Liver (tissue), 9 donors: ENCODE measurements around the gene ZNF296. TPM values are rescaled to one million over a fixed set of nuclear protein-coding genes. Genes with fewer than 3 reads are reported as not detected.

Experiments
- DNase-seq: peaks from one replicate; pipeline ENCODE4 v3.0.0-alpha.2; 2017; ENCODE audit warnings: low spot score
- H3K27ac ChIP-seq, 2 donors: one replicate each; pipeline ENCODE4 v1.7.0; 2013; ENCODE audit warnings: inconsistent platforms in 2 of 2, low read length in 2 of 2, control low read depth in 1 of 2, low read depth in 1 of 2, mild to moderate bottlenecking in 1 of 2
- H3K27me3 ChIP-seq, 4 donors: one replicate each; pipeline versions ENCODE4 v1.6.1 to v1.7.0; 2013; ENCODE audit warnings: low read length in 3 of 4, inconsistent platforms in 1 of 4, mild to moderate bottlenecking in 1 of 4, moderate library complexity in 1 of 4; ENCODE audit not compliant: control insufficient read depth in 4 of 4, insufficient read depth in 4 of 4
- H3K36me3 ChIP-seq, 4 donors: one replicate each; pipeline versions ENCODE4 v1.6.1 to v1.7.0; 2013; ENCODE audit warnings: low read length in 3 of 4, mild to moderate bottlenecking in 3 of 4, low read depth in 1 of 4, moderate library complexity in 1 of 4; ENCODE audit not compliant: control insufficient read depth in 4 of 4, insufficient read depth in 3 of 4
- H3K4me1 ChIP-seq, 4 donors: one replicate each; pipeline versions ENCODE4 v1.6.1 to v1.7.0; 2013; ENCODE audit warnings: low read length in 3 of 4, mild to moderate bottlenecking in 3 of 4, moderate library complexity in 1 of 4; ENCODE audit not compliant: control insufficient read depth in 4 of 4, insufficient read depth in 4 of 4
- H3K4me3 ChIP-seq, 3 donors: one replicate each; pipeline versions ENCODE4 v1.6.1 to v1.7.0; 2013; ENCODE audit warnings: low read length in 3 of 3, control low read depth in 1 of 3, low read depth in 1 of 3, mild to moderate bottlenecking in 1 of 3
- H3K9ac ChIP-seq, 2 donors: one replicate each; pipeline ENCODE4 v1.7.0; 2013; ENCODE audit warnings: low read length in 2 of 2, mild to moderate bottlenecking in 2 of 2, moderate library complexity in 2 of 2, control low read depth in 1 of 2, low read depth in 1 of 2
- H3K9me3 ChIP-seq, 4 donors: one replicate each; pipeline versions ENCODE4 v1.6.1 to v1.7.0; 2013; ENCODE audit warnings: low read length in 3 of 4; ENCODE audit not compliant: control insufficient read depth in 4 of 4
- EGR1 ChIP-seq, 2 donors: IDR thresholded peaks; 2 replicates each; pipeline ENCODE4 v1.6.1; 2016 to 2018; ENCODE audit warnings: antibody characterized with exemption in 2 of 2, low read depth in 2 of 2
- FOXA2 ChIP-seq: IDR thresholded peaks from 2 replicates; pipeline ENCODE4 v1.6.1; 2016; ENCODE audit warnings: antibody characterized with exemption
- RAD21 ChIP-seq, 2 donors: IDR thresholded peaks; 2 replicates each; pipeline ENCODE4 v1.6.1; 2016; ENCODE audit warnings: antibody characterized with exemption in 2 of 2, mild to moderate bottlenecking in 2 of 2
- REST ChIP-seq: IDR thresholded peaks from 2 replicates; pipeline ENCODE4 v1.6.1; 2016; ENCODE audit warnings: antibody characterized with exemption, mild to moderate bottlenecking
- RXRA ChIP-seq, 2 donors: IDR thresholded peaks; 2 replicates each; pipeline ENCODE4 v1.6.1; 2017 to 2018; ENCODE audit warnings: antibody characterized with exemption in 2 of 2, mild to moderate bottlenecking in 1 of 2
- SP1 ChIP-seq: IDR thresholded peaks from 2 replicates; pipeline ENCODE4 v1.6.1; 2018; ENCODE audit warnings: antibody characterized with exemption, mild to moderate bottlenecking
- TAF1 ChIP-seq: conservative IDR thresholded peaks from 2 replicates; pipeline ENCODE4 v1.6.1; 2016; ENCODE audit warnings: antibody characterized with exemption, mild to moderate bottlenecking
- YY1 ChIP-seq: IDR thresholded peaks from 2 replicates; pipeline ENCODE4 v1.6.1; 2016; ENCODE audit warnings: antibody characterized with exemption, mild to moderate bottlenecking
- ZBTB33 ChIP-seq: IDR thresholded peaks from 2 replicates; pipeline ENCODE4 v1.6.1; 2016; ENCODE audit warnings: antibody characterized with exemption
- WGBS: extraction: QIAGEN DNeasy Blood & Tissue Kit; methylation state at CpG from one replicate; pipeline ENCODE4 v1.1.7; 2013; 5-methylcytosine and 5-hydroxymethylcytosine counted together
- polyA plus RNA-seq, 2 donors: library from polyadenylated mRNA; stranded (reverse) in 1 of 2; unstranded in 1 of 2; fragments of 200-250 nt in 1 of 2; fragments of >200 nt in 1 of 2; fragmentation: Nextera tagmentation in 1 of 2; extraction: Ambion mirVana in 1 of 2; gene quantifications; one replicate each; pipeline versions ENCODE4 v1.2.1 to v1.2.3, GENCODE V29; 2013 to 2015
- total RNA-seq, 2 donors: library from RNA; depleted of rRNA; stranded (reverse); fragments of >200 nt; gene quantifications; one replicate each; pipeline ENCODE4 v1.2.3, GENCODE V29; 2014
- TF ChIP-seq, protein P1 (sequence below): IDR thresholded peaks from 2 replicates; pipeline ENCODE4 v1.6.1; 2016; ENCODE audit warnings: antibody characterized with exemption
- TF ChIP-seq, protein P2 (sequence below): IDR thresholded peaks from 2 replicates; pipeline ENCODE4 v1.6.1; 2016; ENCODE audit warnings: antibody characterized with exemption
- donor health status: healthy.
- donor health status: healthy.
- donor health status: healthy.
- donor health status: healthy.
- donor health status: healthy.

Gene ZNF296
- total and polyA plus RNA-seq, 4 donors, result 0.16 to 0.42 (median 0.17) TPM; not detected in 1

GRCh38 chr19:45063851-45064801 lies 12.2 kb downstream of the ZNF296 start:
- Histone ChIP-seq H3K4me1 (no peaks in the 10 kb centered on the region), H3K4me3 (no peak overlapping the region), H3K36me3 (peaks cover 46 to 72% (median 53%) of the 10 kb centered on the region in 4 donors), H3K27me3 (no peaks in the 10 kb centered on the region), H3K9ac (no peak overlapping the region), H3K27ac (no peak overlapping the region), H3K9me3 (no peaks in the 10 kb centered on the region)
- TF ChIP-seq TAF1 (no peak), RXRA (IDR thresholded peaks at IDR 0.05) (no peak), FOXA2 (no peak)
- TF ChIP-seq, protein P1, sequence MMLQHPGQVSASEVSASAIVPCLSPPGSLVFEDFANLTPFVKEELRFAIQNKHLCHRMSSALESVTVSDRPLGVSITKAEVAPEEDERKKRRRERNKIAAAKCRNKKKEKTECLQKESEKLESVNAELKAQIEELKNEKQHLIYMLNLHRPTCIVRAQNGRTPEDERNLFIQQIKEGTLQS, result no peak
- 96% methylated on average over 85 of the region's 85 CpGs for WGBS
- no peak for DNase-seq

GRCh38 chr19:45061965-45062364 lies 14.3 kb downstream of the ZNF296 start:
- no peak overlapping the region for H3K27ac ChIP-seq
- 91% methylated on average over 4 of the region's 4 CpGs for WGBS
- H3K9ac ChIP-seq, result no peak overlapping the region
- TF ChIP-seq SP1 (no peak), REST (no peak), EGR1 (IDR thresholded peaks at IDR 0.05; ENCODE audit: low read depth in 2 of 2) (no peak), RXRA (IDR thresholded peaks at IDR 0.05) (no peak), YY1 (no peak), FOXA2 (no peak), ZBTB33 (no peak), RAD21 (IDR thresholded peaks at IDR 0.05) (no peak)
- TF ChIP-seq, protein P2, sequence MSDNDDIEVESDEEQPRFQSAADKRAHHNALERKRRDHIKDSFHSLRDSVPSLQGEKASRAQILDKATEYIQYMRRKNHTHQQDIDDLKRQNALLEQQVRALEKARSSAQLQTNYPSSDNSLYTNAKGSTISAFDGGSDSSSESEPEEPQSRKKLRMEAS, result no peak
- no peaks in the 10 kb centered on the region for H3K27me3 ChIP-seq
- peaks cover 36 to 79% (median 54%) of the 10 kb centered on the region in 4 donors for H3K36me3 ChIP-seq
- H3K9me3 ChIP-seq, result no peaks in the 10 kb centered on the region
- no peak for DNase-seq
- no peak overlapping the region for H3K4me3 ChIP-seq
- no peaks in the 10 kb centered on the region for H3K4me1 ChIP-seq
